CD4-positive, alpha-beta memory T cell (primary cell): Measurements from ENCODE around the gene DERL2. TPM values are rescaled to one million over a fixed set of nuclear protein-coding genes. Genes with fewer than 3 reads are reported as not detected.

ENCODE experiments used
- polyA plus RNA-seq, 2 donors: library from polyadenylated mRNA; unstranded; fragments of 300-500 nt; fragmentation: Illumina TruSeq; gene quantifications; one replicate each; pipeline ENCODE4 v1.2.3, GENCODE V29; 2021
- total RNA-seq, 2 experiments: library from RNA; stranded (reverse); gene quantifications; one replicate each; pipeline ENCODE4 v1.2.3, GENCODE V29; 2021

Gene DERL2
- total and polyA plus RNA-seq, 4 experiments from 2014 or later: 66.2 to 95.9 (median 85.6) TPM

Other genes with a start within 250 kb of the DERL2 start
- 10 to 100 TPM; 53.9 to 54.2 TPM for gene RABEP1, start 203.9 kb downstream of the DERL2 start, total RNA-seq
- gene RABEP1, start 203.9 kb downstream of the DERL2 start, polyA plus RNA-seq: 10 to 100 TPM; 13.9 to 33.1 TPM
- 10 to 100 TPM; 91.0 to 92.5 TPM for gene NUP88, start 66.5 kb downstream of the DERL2 start, total RNA-seq
- 100 to 1,000 TPM; 110 to 142 TPM for gene NUP88, start 66.5 kb downstream of the DERL2 start, polyA plus RNA-seq
- 10 to 100 TPM; 84.1 to 84.9 TPM for gene RPAIN, start 66.0 kb downstream of the DERL2 start, total RNA-seq
- gene RPAIN, start 66.0 kb downstream of the DERL2 start, polyA plus RNA-seq: 10 to 100 TPM; 32.2 to 37.4 TPM
- 10 to 100 TPM; 73.1 to 78.9 TPM for gene C1QBP, start 47.0 kb downstream of the DERL2 start, total RNA-seq
- gene C1QBP, start 47.0 kb downstream of the DERL2 start, polyA plus RNA-seq: 100 to 1,000 TPM; 248 to 411 TPM
- 10 to 100 TPM; 10.5 to 11.5 TPM for gene DHX33, start 17.2 kb downstream of the DERL2 start, total RNA-seq
- gene DHX33, start 17.2 kb downstream of the DERL2 start, polyA plus RNA-seq: under 1 TPM; 0.59 to 0.70 TPM
- 10 to 100 TPM; 42.2 to 45.0 TPM for gene MIS12, start 388 bp upstream of the DERL2 start, total RNA-seq
- 10 to 100 TPM; 19.6 to 21.8 TPM for gene MIS12, start 388 bp upstream of the DERL2 start, polyA plus RNA-seq
- 100 to 1,000 TPM; 280 to 292 TPM for gene NLRP1, start 98.3 kb upstream of the DERL2 start, total RNA-seq
- 10 to 100 TPM in 1 of 2 donors, 1 to 10 TPM in 1; 9.7 to 41.0 TPM for gene NLRP1, start 98.3 kb upstream of the DERL2 start, polyA plus RNA-seq